Measurements from ENCODE around the gene MTX1. TPM values are rescaled to one million over a fixed set of nuclear protein-coding genes. Genes with fewer than 3 reads are reported as not detected.

MTX1 gene
- total and polyA plus RNA-seq, 9 of the 15 experiments (the other 6 are each of a cell fraction or from before 2014, with no cell fraction given), result 29.1 to 98.4 (median 66.9) TPM

- Histone ChIP-seq H3K9me1 (ENCODE audit: control insufficient read depth, insufficient read depth, low read length) (no peaks in the 10 kb centered on the region), H3K4me1 (replicated peaks in 1 of 2; ENCODE audit: control insufficient read depth in 2 of 2, insufficient read depth in 2 of 2, low read length in 2 of 2) (peaks cover 13 to 22% of the 10 kb centered on the region in 2 experiments), H3K9ac (ENCODE audit: insufficient read depth in 1 of 2, low read depth in 2 of 2, low read length in 2 of 2) (peak overlapping the region in 1 of 2 experiments; percentile 82; a peak in 1 of 4 replicates), H3K36me3 (ENCODE audit: control insufficient read depth, insufficient read depth, low read length) (peaks cover 14% of the 10 kb centered on the region; the same call in 2 of the 3 replicates), H3K4me3 (no peak overlapping the region), H3K9me3 (replicated peaks; ENCODE audit: control insufficient read depth, insufficient read depth, low read depth, low read length) (no peaks in the 10 kb centered on the region), H3K27me3 (ENCODE audit: control insufficient read depth in 2 of 2, insufficient read depth in 2 of 2, low read length in 2 of 2) (no peaks in the 10 kb centered on the region), H2AFZ (ENCODE audit: low read depth, low read length) (no peak overlapping the region), H3K27ac (ENCODE audit: extremely low read depth, low read depth, low read length) (no peak overlapping the region), H3K79me2 (ENCODE audit: control insufficient read depth, insufficient read depth, low read length) (no peaks in the 10 kb centered on the region), H4K20me1 (replicated peaks; ENCODE audit: control insufficient read depth, insufficient read depth, low read length) (no peaks in the 10 kb centered on the region), H3K4me2 (ENCODE audit: insufficient read depth, low read length) (no peak overlapping the region)
- TF ChIP-seq POLR2G (IDR thresholded peaks at IDR 0.05; ENCODE audit: low read depth, low read length) (0 out of 2 replicates have a peak, but pooled peaks have one; percentile 31), ZNF780A (CRISPR knock-in tag; IDR thresholded peaks at IDR 0.05) (no peak), HIVEP1 (CRISPR knock-in tag; IDR thresholded peaks at IDR 0.05) (no peak)
- 82% methylated on average over 18 of the region's 19 CpGs for WGBS (ENCODE audit: insufficient coverage, low coverage, missing lambda C conversion rate)
- intact Hi-C loops (cut with micrococcal nuclease) (no loop called here), in situ Hi-C loops (cut with MboI) (no loop called here)
- FAIRE-seq (no peak), DNase-seq (ENCODE audit: extremely low read depth in 1 of 4, low spot score in 3 of 4) (no peak), ATAC-seq (no peak)
- CTCF ChIA-PET (ENCODE audit: low intra/inter-chr PET ratio), result no interaction called here
- no TSS peak for BruUV-seq (replicated peaks)
- POLR2A ChIA-PET, result no interaction called here
Measured at GRCh38 chr1:155202731-155203515, 5.6 kb upstream of the MTX1 start.

DNA sequence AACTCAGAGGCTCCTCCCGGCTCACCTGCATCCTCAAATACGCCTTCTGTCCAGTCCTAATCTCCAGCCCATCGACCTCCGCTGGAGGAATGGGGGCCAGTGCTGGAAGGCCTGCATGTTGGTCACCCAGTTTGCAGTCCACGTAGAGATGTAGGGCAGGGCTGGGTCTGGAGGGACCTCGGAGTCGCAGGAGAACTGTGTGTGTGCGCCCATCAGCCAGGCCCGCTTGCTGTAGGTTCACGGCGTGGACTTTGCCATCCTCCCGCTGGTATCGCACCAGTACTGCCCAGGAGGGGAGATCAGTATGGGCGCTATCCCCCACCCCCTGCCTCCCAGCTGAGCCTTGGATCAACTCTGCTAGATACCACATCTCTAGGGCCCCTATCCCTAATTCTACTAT is 3.5 kb upstream of the MTX1 start:
- Histone ChIP-seq H3K79me2 (ENCODE audit: control insufficient read depth, insufficient read depth, low read length) (peaks cover 14% of the 10 kb centered on the region), H3K9ac (ENCODE audit: insufficient read depth in 1 of 2, low read depth in 2 of 2, low read length in 2 of 2) (peak overlapping the region in 1 of 2 experiments; percentile 74; a peak in 2 of 4 replicates), H3K4me2 (ENCODE audit: insufficient read depth, low read length) (no peak overlapping the region), H3K4me3 (no peak overlapping the region), H3K9me3 (replicated peaks; ENCODE audit: control insufficient read depth, insufficient read depth, low read depth, low read length) (peaks cover 3% of the 10 kb centered on the region; the same call in 1 of the 2 replicates), H3K9me1 (ENCODE audit: control insufficient read depth, insufficient read depth, low read length) (no peaks in the 10 kb centered on the region), H3K27me3 (ENCODE audit: control insufficient read depth in 2 of 2, insufficient read depth in 2 of 2, low read length in 2 of 2) (no peaks in the 10 kb centered on the region), H3K36me3 (ENCODE audit: control insufficient read depth, insufficient read depth, low read length) (peaks cover 8% of the 10 kb centered on the region; the same call in 2 of the 3 replicates), H2AFZ (ENCODE audit: low read depth, low read length) (no peak overlapping the region), H3K27ac (ENCODE audit: extremely low read depth, low read depth, low read length) (no peak overlapping the region), H4K20me1 (replicated peaks; ENCODE audit: control insufficient read depth, insufficient read depth, low read length) (no peaks in the 10 kb centered on the region), H3K4me1 (replicated peaks in 1 of 2; ENCODE audit: control insufficient read depth in 2 of 2, insufficient read depth in 2 of 2, low read length in 2 of 2) (peaks cover 19 to 37% of the 10 kb centered on the region in 2 experiments)
- FAIRE-seq, result no peak
- ChIA-PET CTCF (ENCODE audit: low intra/inter-chr PET ratio) (no interaction called here), POLR2A (no interaction called here)
- in situ Hi-C loops (cut with MboI), result loop anchor here (5.0 kb wide), 1 partner anchor 392 kb away; no protein-coding TSS in a partner anchor
- ATAC-seq, result no peak
- no TSS peak for BruUV-seq (replicated peaks)
- intact Hi-C loops (cut with micrococcal nuclease), result no loop called here
- 71% methylated on average over 14 of the region's 14 CpGs for WGBS (ENCODE audit: insufficient coverage, low coverage, missing lambda C conversion rate)
- TF ChIP-seq HDGF (IDR thresholded peaks at IDR 0.05) (no peak), TEAD4 (IDR thresholded peaks at IDR 0.05; ENCODE audit: low read length) (no peak), TEAD4 (CRISPR knock-in tag; IDR thresholded peaks at IDR 0.05; ENCODE audit: borderline replicate concordance) (peak; percentile 20; the same call in 1 of the 2 replicates), POLR2AphosphoS5 (IDR thresholded peaks at IDR 0.05; ENCODE audit: control insufficient read depth, insufficient read depth, low read depth, low read length) (no peak), ARNT (IDR thresholded peaks at IDR 0.05) (no peak), ESRRA (IDR thresholded peaks at IDR 0.05; ENCODE audit: borderline replicate concordance, low read depth) (no peak), MITF (IDR thresholded peaks at IDR 0.05) (no peak), ZNF354B (CRISPR knock-in tag; IDR thresholded peaks at IDR 0.05) (no peak)
- no peak for DNase-seq (ENCODE audit: extremely low read depth in 1 of 4, low spot score in 3 of 4)

Data from K562 (cell line).